NT2/D1 (cell line): ENCODE results near the gene STARD10.
A peak's percentile ranks its signal among the peaks of the same experiment; 100 is the strongest.

Experiments used
- DNase-seq: peaks from one replicate; pipeline ENCODE4 v3.0.0-alpha.2; 2011; ENCODE audit warnings: low read depth, low spot score
- H3K27me3 ChIP-seq: 2 replicates; pipeline ENCODE4 v1.6.0; 2011; ENCODE audit warnings: mild to moderate bottlenecking; ENCODE audit not compliant: insufficient read length, insufficient read depth
- H3K36me3 ChIP-seq: 2 replicates; pipeline ENCODE4 v1.6.1; 2011; ENCODE audit warnings: mild to moderate bottlenecking, low read length, mixed read lengths; ENCODE audit not compliant: insufficient read depth, insufficient read length
- H3K4me1 ChIP-seq: 2 replicates; pipeline ENCODE4 v1.5.1; 2011; ENCODE audit not compliant: insufficient read depth, insufficient read length
- H3K4me3 ChIP-seq: 2 replicates; pipeline ENCODE4 v1.5.1; 2011; ENCODE audit warnings: low read depth; ENCODE audit not compliant: insufficient read length
- H3K9ac ChIP-seq: 2 replicates; pipeline ENCODE4 v1.6.0; 2011; ENCODE audit warnings: low read depth; ENCODE audit not compliant: insufficient read length
- H3K9me3 ChIP-seq: 2 replicates; pipeline ENCODE4 v1.5.1; 2011; ENCODE audit warnings: mild to moderate bottlenecking, low read length; ENCODE audit not compliant: insufficient read depth
- SUZ12 ChIP-seq: IDR thresholded peaks from 2 replicates; pipeline ENCODE4 v1.6.1; 2011; ENCODE audit not compliant: insufficient read length, insufficient read depth; ENCODE audit errors: extremely low read depth
- YY1 ChIP-seq: IDR thresholded peaks from 2 replicates; pipeline ENCODE4 v1.6.1; 2011; ENCODE audit not compliant: insufficient read length, insufficient read depth
- ZNF274 ChIP-seq: IDR thresholded peaks from 2 replicates; pipeline ENCODE4 v1.6.1; 2011; ENCODE audit warnings: mild to moderate bottlenecking, low read depth, low read length

STARD10 gene

GRCh38 chr11:72834905-72835304, 41.1 kb upstream of the STARD10 start:
- H3K9me3 ChIP-seq, result no peaks in the 10 kb centered on the region
- H3K9ac ChIP-seq, result no peak overlapping the region

GRCh38 chr11:72833811-72834493, 40.1 kb upstream of the STARD10 start:
- H3K9me3 ChIP-seq, result no peaks in the 10 kb centered on the region
- H3K9ac ChIP-seq, result no peak overlapping the region
- no peak overlapping the region for H3K4me3 ChIP-seq
- H3K36me3 ChIP-seq, result peaks cover 12% of the 10 kb centered on the region
- no peaks in the 10 kb centered on the region for H3K4me1 ChIP-seq
- no peaks in the 10 kb centered on the region for H3K27me3 ChIP-seq
- TF ChIP-seq YY1 (no peak), ZNF274 (no peak), SUZ12 (no peak)
- no peak for DNase-seq

More at GRCh38 chr11:72834905-72835304, 41.1 kb upstream of the STARD10 start:
- Histone ChIP-seq H3K4me1 (no peaks in the 10 kb centered on the region), H3K27me3 (no peaks in the 10 kb centered on the region), H3K36me3 (peaks cover 8% of the 10 kb centered on the region), H3K4me3 (no peak overlapping the region)
- no peak for DNase-seq
- TF ChIP-seq ZNF274 (no peak), SUZ12 (no peak), YY1 (no peak)

GRCh38 chr11:72833083-72833733, 39.4 kb upstream of the STARD10 start:
- Histone ChIP-seq H3K9me3 (no peaks in the 10 kb centered on the region), H3K36me3 (peaks cover 17% of the 10 kb centered on the region), H3K27me3 (no peaks in the 10 kb centered on the region), H3K4me3 (no peak overlapping the region), H3K4me1 (no peaks in the 10 kb centered on the region), H3K9ac (no peak overlapping the region)
- no peak for DNase-seq
- TF ChIP-seq SUZ12 (no peak), ZNF274 (no peak), YY1 (no peak)

- no peak for DNase-seq
- no peak overlapping the region for H3K9ac ChIP-seq
- no peaks in the 10 kb centered on the region for H3K4me1 ChIP-seq
- TF ChIP-seq ZNF274 (no peak), YY1 (no peak), SUZ12 (no peak)
- H3K36me3 ChIP-seq, result peaks cover 11% of the 10 kb centered on the region
- H3K27me3 ChIP-seq, result no peaks in the 10 kb centered on the region
- no peak overlapping the region for H3K4me3 ChIP-seq
- H3K9me3 ChIP-seq, result no peaks in the 10 kb centered on the region
Observed at GRCh38 chr11:72832301-72833082, 38.6 kb upstream of the STARD10 start.

GRCh38 chr11:72831521-72832300, 37.9 kb upstream of the STARD10 start:
- no peak overlapping the region for H3K4me3 ChIP-seq
- TF ChIP-seq ZNF274, result no peak
- no peak for TF ChIP-seq YY1
- no peak for TF ChIP-seq SUZ12
- DNase-seq, result peak; percentile 75
- H3K4me1 ChIP-seq, result no peaks in the 10 kb centered on the region
- no peak overlapping the region for H3K9ac ChIP-seq
- no peaks in the 10 kb centered on the region for H3K27me3 ChIP-seq
- H3K36me3 ChIP-seq, result peaks cover 11% of the 10 kb centered on the region
- no peaks in the 10 kb centered on the region for H3K9me3 ChIP-seq

- H3K4me3 ChIP-seq, result no peak overlapping the region
- H3K9ac ChIP-seq, result no peak overlapping the region
- no peaks in the 10 kb centered on the region for H3K9me3 ChIP-seq
- H3K4me1 ChIP-seq, result peaks cover 2% of the 10 kb centered on the region
- peaks cover 11% of the 10 kb centered on the region for H3K36me3 ChIP-seq
- TF ChIP-seq YY1, result no peak
- no peak for TF ChIP-seq ZNF274
- TF ChIP-seq SUZ12, result no peak
- H3K27me3 ChIP-seq, result no peaks in the 10 kb centered on the region
- no peak for DNase-seq
Observed at GRCh38 chr11:72829884-72830533, 36.2 kb upstream of the STARD10 start.
